ENCODE data around the gene TMED1. TPM values are rescaled to one million over a fixed set of nuclear protein-coding genes. Genes with fewer than 3 reads are reported as not detected.

Gene TMED1
- total and polyA plus RNA-seq, 2 experiments from 2014 or later, result 29.7 to 37.2 TPM

DNA sequence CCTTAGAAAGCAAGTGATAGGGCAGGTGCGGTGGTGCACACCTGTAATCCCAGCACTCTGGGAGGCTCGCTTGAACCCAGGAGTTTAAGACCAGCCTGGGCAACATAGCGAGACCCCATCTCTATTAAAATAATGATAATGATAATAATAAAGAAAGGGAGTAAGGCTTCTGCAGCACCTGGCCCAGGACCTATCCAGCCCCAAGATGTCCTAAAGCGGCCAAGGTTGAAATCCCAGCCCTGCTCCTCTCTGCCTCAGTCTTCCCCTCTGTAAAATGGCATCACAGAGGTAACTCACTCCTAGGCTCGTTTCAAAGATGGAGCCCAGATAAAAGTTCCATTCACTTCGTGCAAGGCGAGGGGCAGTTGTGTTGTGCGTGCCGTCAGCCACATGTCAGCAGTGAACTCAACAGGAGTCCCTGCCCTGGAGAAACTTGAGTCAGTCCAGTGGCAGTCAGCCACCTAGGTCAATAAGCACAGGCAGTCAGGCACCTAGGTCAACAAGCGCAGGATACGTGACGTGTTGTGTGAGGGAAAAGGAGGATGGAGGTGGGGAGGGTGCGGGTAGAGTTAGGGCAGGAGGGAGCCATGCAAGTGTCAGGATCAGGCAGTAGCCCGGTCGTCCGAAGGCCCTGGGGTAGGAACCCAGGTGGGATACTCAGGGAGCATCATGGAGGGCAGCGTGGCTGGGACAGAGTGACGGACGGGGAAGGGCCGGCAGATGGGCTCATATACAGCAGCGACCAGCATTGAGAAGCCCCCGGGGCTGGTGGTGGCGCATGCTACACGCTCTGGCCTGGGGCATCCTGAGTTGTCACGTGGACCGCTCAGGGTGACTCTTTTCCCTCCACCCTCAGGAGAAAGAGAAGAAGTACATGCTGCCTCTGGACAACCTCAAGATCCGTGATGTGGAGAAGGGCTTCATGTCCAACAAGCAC is 16.6 kb downstream of the TMED1 start:
- Histone ChIP-seq H3K4me3 (no peak overlapping the region), H3K4me2 (no peak overlapping the region), H3K27me3 (ENCODE audit: insufficient read depth) (no peaks in the 10 kb centered on the region), H4K20me1 (replicated peaks; ENCODE audit: insufficient read depth) (no peaks in the 10 kb centered on the region), H3K4me1 (ENCODE audit: insufficient read depth) (no peaks in the 10 kb centered on the region), H2AFZ (no peak overlapping the region), H3K79me2 (replicated peaks; ENCODE audit: insufficient read depth) (no peaks in the 10 kb centered on the region), H3F3A (replicated peaks; ENCODE audit: low read depth) (no peaks in the 10 kb centered on the region), H3K9me2 (ENCODE audit: insufficient read depth) (no peaks in the 10 kb centered on the region), H3K27ac (ENCODE audit: low read depth) (no peak overlapping the region), H3K36me3 (ENCODE audit: insufficient read depth) (no peaks in the 10 kb centered on the region)
- H3K36me3 Mint-ChIP-seq (ENCODE audit: low read depth), result peaks cover 38% of the 10 kb centered on the region
- no peak overlapping the region for H3K27ac Mint-ChIP-seq
- no peaks in the 10 kb centered on the region for H3K9me3 Mint-ChIP-seq
- TF ChIP-seq CREB1 (CRISPR knock-in tag; IDR thresholded peaks at IDR 0.05; ENCODE audit: low read depth) (no peak), EZH2 (IDR thresholded peaks at IDR 0.05; ENCODE audit: low read depth, unreplicated experiment) (no peak), ZNF114 (CRISPR knock-in tag; IDR thresholded peaks at IDR 0.05) (no peak), ZNF331 (CRISPR knock-in tag; IDR thresholded peaks at IDR 0.05; ENCODE audit: low read depth) (no peak), STAT1 (IDR thresholded peaks at IDR 0.05; ENCODE audit: unreplicated experiment) (no peak), NANOG (IDR thresholded peaks at IDR 0.05; ENCODE audit: borderline replicate concordance) (no peak), EZH2phosphoT487 (IDR thresholded peaks at IDR 0.05; ENCODE audit: unreplicated experiment) (no peak), POLR2AphosphoS5 (IDR thresholded peaks at IDR 0.05; ENCODE audit: low read depth) (no peak), JUNB (IDR thresholded peaks at IDR 0.05; ENCODE audit: unreplicated experiment) (no peak)
- TF ChIP-seq, protein P1, sequence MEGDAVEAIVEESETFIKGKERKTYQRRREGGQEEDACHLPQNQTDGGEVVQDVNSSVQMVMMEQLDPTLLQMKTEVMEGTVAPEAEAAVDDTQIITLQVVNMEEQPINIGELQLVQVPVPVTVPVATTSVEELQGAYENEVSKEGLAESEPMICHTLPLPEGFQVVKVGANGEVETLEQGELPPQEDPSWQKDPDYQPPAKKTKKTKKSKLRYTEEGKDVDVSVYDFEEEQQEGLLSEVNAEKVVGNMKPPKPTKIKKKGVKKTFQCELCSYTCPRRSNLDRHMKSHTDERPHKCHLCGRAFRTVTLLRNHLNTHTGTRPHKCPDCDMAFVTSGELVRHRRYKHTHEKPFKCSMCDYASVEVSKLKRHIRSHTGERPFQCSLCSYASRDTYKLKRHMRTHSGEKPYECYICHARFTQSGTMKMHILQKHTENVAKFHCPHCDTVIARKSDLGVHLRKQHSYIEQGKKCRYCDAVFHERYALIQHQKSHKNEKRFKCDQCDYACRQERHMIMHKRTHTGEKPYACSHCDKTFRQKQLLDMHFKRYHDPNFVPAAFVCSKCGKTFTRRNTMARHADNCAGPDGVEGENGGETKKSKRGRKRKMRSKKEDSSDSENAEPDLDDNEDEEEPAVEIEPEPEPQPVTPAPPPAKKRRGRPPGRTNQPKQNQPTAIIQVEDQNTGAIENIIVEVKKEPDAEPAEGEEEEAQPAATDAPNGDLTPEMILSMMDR (conservative IDR thresholded peaks at IDR 0.05; ENCODE audit: low read depth in 2 of 2), result no peak
- TF ChIP-seq, protein P2, sequence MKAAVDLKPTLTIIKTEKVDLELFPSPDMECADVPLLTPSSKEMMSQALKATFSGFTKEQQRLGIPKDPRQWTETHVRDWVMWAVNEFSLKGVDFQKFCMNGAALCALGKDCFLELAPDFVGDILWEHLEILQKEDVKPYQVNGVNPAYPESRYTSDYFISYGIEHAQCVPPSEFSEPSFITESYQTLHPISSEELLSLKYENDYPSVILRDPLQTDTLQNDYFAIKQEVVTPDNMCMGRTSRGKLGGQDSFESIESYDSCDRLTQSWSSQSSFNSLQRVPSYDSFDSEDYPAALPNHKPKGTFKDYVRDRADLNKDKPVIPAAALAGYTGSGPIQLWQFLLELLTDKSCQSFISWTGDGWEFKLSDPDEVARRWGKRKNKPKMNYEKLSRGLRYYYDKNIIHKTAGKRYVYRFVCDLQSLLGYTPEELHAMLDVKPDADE (IDR thresholded peaks at IDR 0.05), result no peak
- TF ChIP-seq, protein P3, sequence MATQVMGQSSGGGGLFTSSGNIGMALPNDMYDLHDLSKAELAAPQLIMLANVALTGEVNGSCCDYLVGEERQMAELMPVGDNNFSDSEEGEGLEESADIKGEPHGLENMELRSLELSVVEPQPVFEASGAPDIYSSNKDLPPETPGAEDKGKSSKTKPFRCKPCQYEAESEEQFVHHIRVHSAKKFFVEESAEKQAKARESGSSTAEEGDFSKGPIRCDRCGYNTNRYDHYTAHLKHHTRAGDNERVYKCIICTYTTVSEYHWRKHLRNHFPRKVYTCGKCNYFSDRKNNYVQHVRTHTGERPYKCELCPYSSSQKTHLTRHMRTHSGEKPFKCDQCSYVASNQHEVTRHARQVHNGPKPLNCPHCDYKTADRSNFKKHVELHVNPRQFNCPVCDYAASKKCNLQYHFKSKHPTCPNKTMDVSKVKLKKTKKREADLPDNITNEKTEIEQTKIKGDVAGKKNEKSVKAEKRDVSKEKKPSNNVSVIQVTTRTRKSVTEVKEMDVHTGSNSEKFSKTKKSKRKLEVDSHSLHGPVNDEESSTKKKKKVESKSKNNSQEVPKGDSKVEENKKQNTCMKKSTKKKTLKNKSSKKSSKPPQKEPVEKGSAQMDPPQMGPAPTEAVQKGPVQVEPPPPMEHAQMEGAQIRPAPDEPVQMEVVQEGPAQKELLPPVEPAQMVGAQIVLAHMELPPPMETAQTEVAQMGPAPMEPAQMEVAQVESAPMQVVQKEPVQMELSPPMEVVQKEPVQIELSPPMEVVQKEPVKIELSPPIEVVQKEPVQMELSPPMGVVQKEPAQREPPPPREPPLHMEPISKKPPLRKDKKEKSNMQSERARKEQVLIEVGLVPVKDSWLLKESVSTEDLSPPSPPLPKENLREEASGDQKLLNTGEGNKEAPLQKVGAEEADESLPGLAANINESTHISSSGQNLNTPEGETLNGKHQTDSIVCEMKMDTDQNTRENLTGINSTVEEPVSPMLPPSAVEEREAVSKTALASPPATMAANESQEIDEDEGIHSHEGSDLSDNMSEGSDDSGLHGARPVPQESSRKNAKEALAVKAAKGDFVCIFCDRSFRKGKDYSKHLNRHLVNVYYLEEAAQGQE (IDR thresholded peaks at IDR 0.05; ENCODE audit: unreplicated experiment), result no peak
- TF ChIP-seq, protein P4, sequence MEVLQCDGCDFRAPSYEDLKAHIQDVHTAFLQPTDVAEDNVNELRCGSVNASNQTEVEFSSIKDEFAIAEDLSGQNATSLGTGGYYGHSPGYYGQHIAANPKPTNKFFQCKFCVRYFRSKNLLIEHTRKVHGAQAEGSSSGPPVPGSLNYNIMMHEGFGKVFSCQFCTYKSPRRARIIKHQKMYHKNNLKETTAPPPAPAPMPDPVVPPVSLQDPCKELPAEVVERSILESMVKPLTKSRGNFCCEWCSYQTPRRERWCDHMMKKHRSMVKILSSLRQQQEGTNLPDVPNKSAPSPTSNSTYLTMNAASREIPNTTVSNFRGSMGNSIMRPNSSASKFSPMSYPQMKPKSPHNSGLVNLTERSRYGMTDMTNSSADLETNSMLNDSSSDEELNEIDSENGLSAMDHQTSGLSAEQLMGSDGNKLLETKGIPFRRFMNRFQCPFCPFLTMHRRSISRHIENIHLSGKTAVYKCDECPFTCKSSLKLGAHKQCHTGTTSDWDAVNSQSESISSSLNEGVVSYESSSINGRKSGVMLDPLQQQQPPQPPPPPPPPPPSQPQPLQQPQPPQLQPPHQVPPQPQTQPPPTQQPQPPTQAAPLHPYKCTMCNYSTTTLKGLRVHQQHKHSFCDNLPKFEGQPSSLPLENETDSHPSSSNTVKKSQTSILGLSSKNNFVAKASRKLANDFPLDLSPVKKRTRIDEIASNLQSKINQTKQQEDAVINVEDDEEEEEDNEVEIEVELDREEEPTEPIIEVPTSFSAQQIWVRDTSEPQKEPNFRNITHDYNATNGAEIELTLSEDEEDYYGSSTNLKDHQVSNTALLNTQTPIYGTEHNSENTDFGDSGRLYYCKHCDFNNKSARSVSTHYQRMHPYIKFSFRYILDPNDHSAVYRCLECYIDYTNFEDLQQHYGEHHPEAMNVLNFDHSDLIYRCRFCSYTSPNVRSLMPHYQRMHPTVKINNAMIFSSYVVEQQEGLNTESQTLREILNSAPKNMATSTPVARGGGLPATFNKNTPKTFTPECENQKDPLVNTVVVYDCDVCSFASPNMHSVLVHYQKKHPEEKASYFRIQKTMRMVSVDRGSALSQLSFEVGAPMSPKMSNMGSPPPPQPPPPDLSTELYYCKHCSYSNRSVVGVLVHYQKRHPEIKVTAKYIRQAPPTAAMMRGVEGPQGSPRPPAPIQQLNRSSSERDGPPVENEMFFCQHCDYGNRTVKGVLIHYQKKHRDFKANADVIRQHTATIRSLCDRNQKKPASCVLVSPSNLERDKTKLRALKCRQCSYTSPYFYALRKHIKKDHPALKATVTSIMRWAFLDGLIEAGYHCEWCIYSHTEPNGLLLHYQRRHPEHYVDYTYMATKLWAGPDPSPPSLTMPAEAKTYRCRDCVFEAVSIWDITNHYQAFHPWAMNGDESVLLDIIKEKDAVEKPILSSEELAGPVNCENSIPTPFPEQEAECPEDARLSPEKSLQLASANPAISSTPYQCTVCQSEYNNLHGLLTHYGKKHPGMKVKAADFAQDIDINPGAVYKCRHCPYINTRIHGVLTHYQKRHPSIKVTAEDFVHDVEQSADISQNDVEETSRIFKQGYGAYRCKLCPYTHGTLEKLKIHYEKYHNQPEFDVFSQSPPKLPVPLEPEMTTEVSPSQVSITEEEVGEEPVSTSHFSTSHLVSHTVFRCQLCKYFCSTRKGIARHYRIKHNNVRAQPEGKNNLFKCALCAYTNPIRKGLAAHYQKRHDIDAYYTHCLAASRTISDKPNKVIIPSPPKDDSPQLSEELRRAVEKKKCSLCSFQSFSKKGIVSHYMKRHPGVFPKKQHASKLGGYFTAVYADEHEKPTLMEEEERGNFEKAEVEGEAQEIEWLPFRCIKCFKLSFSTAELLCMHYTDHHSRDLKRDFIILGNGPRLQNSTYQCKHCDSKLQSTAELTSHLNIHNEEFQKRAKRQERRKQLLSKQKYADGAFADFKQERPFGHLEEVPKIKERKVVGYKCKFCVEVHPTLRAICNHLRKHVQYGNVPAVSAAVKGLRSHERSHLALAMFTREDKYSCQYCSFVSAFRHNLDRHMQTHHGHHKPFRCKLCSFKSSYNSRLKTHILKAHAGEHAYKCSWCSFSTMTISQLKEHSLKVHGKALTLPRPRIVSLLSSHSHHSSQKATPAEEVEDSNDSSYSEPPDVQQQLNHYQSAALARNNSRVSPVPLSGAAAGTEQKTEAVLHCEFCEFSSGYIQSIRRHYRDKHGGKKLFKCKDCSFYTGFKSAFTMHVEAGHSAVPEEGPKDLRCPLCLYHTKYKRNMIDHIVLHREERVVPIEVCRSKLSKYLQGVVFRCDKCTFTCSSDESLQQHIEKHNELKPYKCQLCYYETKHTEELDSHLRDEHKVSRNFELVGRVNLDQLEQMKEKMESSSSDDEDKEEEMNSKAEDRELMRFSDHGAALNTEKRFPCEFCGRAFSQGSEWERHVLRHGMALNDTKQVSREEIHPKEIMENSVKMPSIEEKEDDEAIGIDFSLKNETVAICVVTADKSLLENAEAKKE (CRISPR knock-in tag; IDR thresholded peaks at IDR 0.05), result no peak
- ATAC-seq (no peak), DNase-seq (ENCODE audit: low spot score) (no peak)
- H3K27me3 Mint-ChIP-seq (ENCODE audit: insufficient read depth, low read depth, poor library complexity), result peaks cover 23% of the 10 kb centered on the region
- no peaks in the 10 kb centered on the region for H3K4me1 Mint-ChIP-seq
- H3K4me3 Mint-ChIP-seq, result no peak overlapping the region
